HG03095 (cell line): ENCODE results near the gene DPH5.
"Not testable (repeated sequence)": the region's sequence is repeated elsewhere in the genome, so short reads cannot be mapped to it uniquely, and the experiment has no call there.

Experiments used
- ATAC-seq: cut with Tn5 transposase; IDR thresholded peaks from one replicate; pipeline ENCODE4 v1.9.1; 2021; ENCODE audit warnings: moderate library complexity; ENCODE audit not compliant: unreplicated experiment

The DPH5 gene

GRCh38 chr1:100946064-100946463 is 79.5 kb downstream of the DPH5 start:
- ATAC-seq: not testable (repeated sequence)

GRCh38 chr1:100943533-100943932 is 82.1 kb downstream of the DPH5 start:
- ATAC-seq: no peak

GRCh38 chr1:100942304-100943046 is 83.1 kb downstream of the DPH5 start:
- ATAC-seq: no peak

DNA sequence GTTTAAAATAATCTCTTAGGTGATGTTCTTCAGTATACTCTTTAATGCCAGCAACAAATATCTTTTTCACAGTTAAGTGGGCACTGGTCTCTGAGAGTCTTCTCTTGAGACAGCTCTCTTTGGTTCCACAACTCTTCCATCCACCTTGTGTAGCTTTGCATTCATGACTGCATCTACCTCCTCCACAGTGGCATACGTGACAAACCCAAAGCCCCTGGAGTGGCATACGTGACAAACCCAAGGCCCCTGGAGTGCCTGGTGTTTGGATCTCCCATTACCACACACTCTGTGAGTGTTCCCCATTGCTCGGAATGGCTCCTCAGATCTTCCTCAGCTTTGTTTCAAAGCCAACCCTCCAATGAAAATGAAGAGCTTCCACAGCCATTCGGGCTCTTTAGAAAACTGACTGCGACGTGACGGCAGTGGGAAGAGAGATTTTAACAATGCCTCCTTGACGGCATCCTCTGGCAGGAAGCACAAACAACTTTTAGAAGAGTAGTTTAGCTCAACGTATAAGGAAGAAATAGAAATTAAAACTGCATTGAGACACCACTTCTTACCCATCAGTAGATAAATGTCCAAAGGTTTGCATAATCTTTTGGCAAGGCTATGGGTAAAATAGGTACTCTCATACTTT is 83.9 kb downstream of the DPH5 start:
- ATAC-seq: no peak

DNA sequence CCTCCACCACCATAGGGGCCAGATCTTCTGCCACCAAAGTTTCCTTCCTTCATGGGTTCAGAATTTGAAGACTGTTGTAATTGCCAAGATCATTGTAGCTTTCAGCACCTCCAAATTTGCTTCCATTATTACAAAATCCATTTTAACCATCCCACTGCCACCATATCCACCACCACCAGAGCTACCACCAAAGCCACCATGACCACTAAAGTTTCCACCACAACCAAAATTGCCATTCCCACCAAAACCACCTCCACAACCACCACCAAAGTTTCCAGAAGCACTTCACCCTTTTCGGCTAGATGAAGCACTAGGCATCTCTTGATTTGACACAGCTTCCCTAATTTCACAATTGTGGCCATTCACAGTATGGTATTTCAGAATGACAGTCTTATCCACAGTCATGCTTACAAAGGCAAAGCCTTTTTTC is 84.5 kb downstream of the DPH5 start:
- ATAC-seq: no peak
